Lower leg skin (tissue), 4 donors: Measurements from ENCODE around the gene NISCH. TPM values are rescaled to one million over a fixed set of nuclear protein-coding genes. Genes with fewer than 3 reads are reported as not detected.

Experiments used
- DNase-seq, 2 donors: peaks; one replicate each; pipeline ENCODE4 v3.0.0-alpha.2; 2019; ENCODE audit warnings: low spot score in 2 of 2
- H3K4me3 ChIP-seq: fragments of 200-600 bp; sonication (generic); 2 replicates; pipeline ENCODE4 v1.5.1; 2017; ENCODE audit warnings: mild to moderate bottlenecking, low read depth; ENCODE audit not compliant: poor library complexity, severe bottlenecking
- POLR2A ChIP-seq, 2 donors: fragments of 450-650 bp; IDR thresholded peaks; one replicate each; pipeline ENCODE4 v1.6.1; 2016 to 2017; ENCODE audit warnings: antibody characterized with exemption in 2 of 2, mild to moderate bottlenecking in 1 of 2, moderate library complexity in 1 of 2
- WGBS, 2 donors: methylation state at CpG; one replicate each; pipeline ENCODE4 v1.1.5; 2018; 5-methylcytosine and 5-hydroxymethylcytosine counted together
- intact Hi-C: fragments of 100-400 bp; cut with DNase I; formaldehyde crosslinking; loops from one replicate; pipeline ENCODE4 v1.15.0; 2023; ENCODE audit warnings: low total_unique reads
- total RNA-seq, 4 donors: library from RNA; depleted of rRNA; stranded (reverse); fragments of >200 nt; gene quantifications; one replicate each; pipeline ENCODE4 v1.1.0, GENCODE V29; 2016
- TF ChIP-seq, protein P1 (sequence below), 3 donors: fragments of 450-650 bp; IDR thresholded peaks; one replicate each; pipeline ENCODE4 v1.5.1; 2016; ENCODE audit warnings: antibody characterized with exemption in 3 of 3, mild to moderate bottlenecking in 3 of 3, moderate library complexity in 2 of 3

NISCH gene
- total RNA-seq, 4 donors from 2014 or later, result 69.9 to 133 (median 85.9) TPM

DNA sequence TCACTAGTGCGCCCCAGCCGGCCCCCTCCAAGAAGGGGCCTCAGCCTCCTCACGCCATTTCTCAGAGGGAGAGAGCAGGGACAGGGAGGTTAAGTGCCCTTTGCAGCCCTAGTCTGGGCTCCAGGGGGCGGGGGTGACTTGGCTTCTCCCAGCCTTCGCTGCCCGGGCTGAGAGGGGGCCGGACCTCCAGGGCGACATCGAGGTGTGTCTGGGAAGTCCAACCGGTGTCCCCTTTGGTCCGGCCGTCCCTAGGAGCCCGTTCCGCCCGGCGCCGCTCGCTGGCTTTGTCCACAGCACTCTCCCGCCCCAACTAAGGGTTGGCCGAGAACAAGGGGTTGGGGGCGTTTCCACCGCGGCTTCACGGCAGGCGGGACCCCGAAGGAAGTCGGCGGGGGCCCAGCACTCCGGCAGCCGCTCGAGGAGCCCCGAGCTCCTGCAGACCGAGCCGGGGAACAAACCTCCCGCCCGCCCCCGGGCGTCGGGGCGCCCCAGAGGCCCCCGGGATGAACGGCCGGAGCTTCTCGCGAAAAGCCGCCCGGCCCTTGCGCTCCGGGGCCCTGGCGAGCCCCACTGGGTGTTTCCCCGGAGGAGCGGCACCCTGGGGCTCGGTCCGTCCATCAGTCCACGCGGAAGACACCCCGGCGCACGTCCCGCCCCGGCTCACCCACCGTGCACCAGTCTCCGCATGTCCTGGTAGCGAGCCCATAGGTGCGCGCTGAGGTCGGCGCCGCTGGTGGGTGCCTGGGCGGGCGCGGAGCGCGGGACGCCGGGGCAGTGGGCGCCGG lies 77.6 kb downstream of the NISCH start:
- peak in 1 of 2 donors; percentile 90 for DNase-seq
- intact Hi-C loops, result no loop called here
- TF ChIP-seq, protein P1, sequence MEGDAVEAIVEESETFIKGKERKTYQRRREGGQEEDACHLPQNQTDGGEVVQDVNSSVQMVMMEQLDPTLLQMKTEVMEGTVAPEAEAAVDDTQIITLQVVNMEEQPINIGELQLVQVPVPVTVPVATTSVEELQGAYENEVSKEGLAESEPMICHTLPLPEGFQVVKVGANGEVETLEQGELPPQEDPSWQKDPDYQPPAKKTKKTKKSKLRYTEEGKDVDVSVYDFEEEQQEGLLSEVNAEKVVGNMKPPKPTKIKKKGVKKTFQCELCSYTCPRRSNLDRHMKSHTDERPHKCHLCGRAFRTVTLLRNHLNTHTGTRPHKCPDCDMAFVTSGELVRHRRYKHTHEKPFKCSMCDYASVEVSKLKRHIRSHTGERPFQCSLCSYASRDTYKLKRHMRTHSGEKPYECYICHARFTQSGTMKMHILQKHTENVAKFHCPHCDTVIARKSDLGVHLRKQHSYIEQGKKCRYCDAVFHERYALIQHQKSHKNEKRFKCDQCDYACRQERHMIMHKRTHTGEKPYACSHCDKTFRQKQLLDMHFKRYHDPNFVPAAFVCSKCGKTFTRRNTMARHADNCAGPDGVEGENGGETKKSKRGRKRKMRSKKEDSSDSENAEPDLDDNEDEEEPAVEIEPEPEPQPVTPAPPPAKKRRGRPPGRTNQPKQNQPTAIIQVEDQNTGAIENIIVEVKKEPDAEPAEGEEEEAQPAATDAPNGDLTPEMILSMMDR (IDR thresholded peaks at IDR 0.05), result no peak
- WGBS, 2 donors, result 0 to 2% methylated on average over 10 to 17 of the region's 78 CpGs
- peak overlapping the region; percentile 46 for H3K4me3 ChIP-seq

- DNase-seq, result peak in 1 of 2 donors; percentile 91
- 3 to 7% methylated on average over 3 to 8 of the region's 91 CpGs for WGBS, 2 donors
Observed at GRCh38 chr3:52533623-52534280, 78.3 kb downstream of the NISCH start, which contains the start of gene NT5DC2. TSS of gene NT5DC2 (minus strand) at chr3:52533857. CDS start at chr3:52533737, 120 bp downstream.

GRCh38 chr3:52534281-52535183 lies 79.1 kb downstream of the NISCH start:
- peak overlapping the region; percentile 37 for H3K4me3 ChIP-seq
- intact Hi-C loops, result no loop called here

More at GRCh38 chr3:52533623-52534280, 78.3 kb downstream of the NISCH start, which contains the start of gene NT5DC2:
- H3K4me3 ChIP-seq, result peak within 1 kb of the TSS; percentile 46
- TF ChIP-seq, protein P1 (IDR thresholded peaks at IDR 0.05), result no peak
- TF ChIP-seq POLR2A (IDR thresholded peaks at IDR 0.05), result no peak
- intact Hi-C loops, result no loop called here

GRCh38 chr3:52535411-52536111 lies 80.2 kb downstream of the NISCH start:
- TF ChIP-seq, protein P1 (IDR thresholded peaks at IDR 0.05), result no peak
- TF ChIP-seq POLR2A (IDR thresholded peaks at IDR 0.05), result no peak
- WGBS, 2 donors, result 86 to 87% methylated on average over 19 of the region's 19 CpGs
- peak in 1 of 2 donors; percentile 72 for DNase-seq
- no peak overlapping the region for H3K4me3 ChIP-seq
- intact Hi-C loops, result no loop called here

More at GRCh38 chr3:52534281-52535183, 79.1 kb downstream of the NISCH start:
- DNase-seq, result peak in 1 of 2 donors; percentile 88
- no peak for TF ChIP-seq POLR2A (IDR thresholded peaks at IDR 0.05)
- TF ChIP-seq, protein P1 (IDR thresholded peaks at IDR 0.05), result no peak
- WGBS, 2 donors, result 34 to 39% methylated on average over 39 to 53 of the region's 57 CpGs

GRCh38 chr3:52536112-52536368 lies 80.6 kb downstream of the NISCH start:
- H3K4me3 ChIP-seq, result no peak overlapping the region
- TF ChIP-seq, protein P1 (IDR thresholded peaks at IDR 0.05), result no peak
- TF ChIP-seq POLR2A (IDR thresholded peaks at IDR 0.05), result no peak
- intact Hi-C loops, result no loop called here
- no peak for DNase-seq
- WGBS, 2 donors, result 10% methylated on average over 8 to 9 of the region's 9 CpGs
